ENCODE results near the gene CDT1.

GRCh38 chr16:88830783-88831182, 27.2 kb downstream of the CDT1 start:
- TF ChIP-seq EZH2 (IDR thresholded peaks at IDR 0.05) = no peak
- TF ChIP-seq SIN3A (IDR thresholded peaks at IDR 0.05; ENCODE audit: low read depth) = no peak
- no peak for TF ChIP-seq CTCF (IDR thresholded peaks at IDR 0.05 in 2 of 3, conservative IDR thresholded peaks at IDR 0.05 in 1 of 3; ENCODE audit: borderline replicate concordance in 1 of 3, insufficient read depth in 1 of 3, low read depth in 2 of 3, low read length in 2 of 3)
- no peak for TF ChIP-seq POLR2A (IDR thresholded peaks at IDR 0.05; ENCODE audit: borderline replicate concordance, extremely low read depth, insufficient read depth, insufficient read length)
- TF ChIP-seq POLR2AphosphoS5 (IDR thresholded peaks at IDR 0.05; ENCODE audit: low read depth, low read length) = no peak
- TF ChIP-seq TCF7L2 (IDR thresholded peaks at IDR 0.05; ENCODE audit: borderline replicate concordance, extremely low read depth, insufficient read depth, insufficient read length) = no peak
- no peak for TF ChIP-seq ZBTB33 (IDR thresholded peaks at IDR 0.05; ENCODE audit: extremely low read depth, insufficient replicate concordance, low read length)
- TF ChIP-seq ELF1 (IDR thresholded peaks at IDR 0.05; ENCODE audit: borderline replicate concordance, low read depth) = no peak
